Peyer's patch (tissue), 4 donors: ENCODE measurements around the gene DDX3Y. TPM values are rescaled to one million over a fixed set of nuclear protein-coding genes. Genes with fewer than 3 reads are reported as not detected.

Experiments
- DNase-seq, 3 donors: peaks; one replicate each; pipeline ENCODE4 v3.0.0-alpha.2; 2017 to 2019
- H3K27ac ChIP-seq, 4 donors: fragments of 200-600 bp; sonication (generic); one replicate each; pipeline ENCODE4 v1.5.1; 2016 to 2019
- H3K27me3 ChIP-seq, 2 donors: fragments of 200-600 bp; sonication (generic); one replicate each; pipeline ENCODE4 v1.5.1; 2019
- H3K36me3 ChIP-seq, 3 donors: fragments of 200-600 bp; sonication (generic); one replicate each; pipeline ENCODE4 v1.5.1; 2016 to 2019
- H3K4me1 ChIP-seq, 4 donors: fragments of 200-600 bp; sonication (generic); one replicate each; pipeline ENCODE4 v1.5.1; 2016 to 2019
- H3K4me3 ChIP-seq, 4 donors: fragments of 200-600 bp; sonication (generic); 1 replicate in 3 of 4; 2 replicates in 1 of 4; pipeline ENCODE4 v1.5.1; 2016 to 2019; ENCODE audit warnings: mild to moderate bottlenecking in 1 of 4
- H3K9me3 ChIP-seq, 4 donors: fragments of 200-600 bp; sonication (generic); one replicate each; pipeline ENCODE4 v1.5.1; 2016 to 2019; ENCODE audit warnings: mild to moderate bottlenecking in 1 of 4
- POLR2A ChIP-seq, 2 donors: fragments of 450-650 bp; IDR thresholded peaks; one replicate each; pipeline ENCODE4 v1.5.1; 2017; ENCODE audit warnings: antibody characterized with exemption in 2 of 2, mild to moderate bottlenecking in 2 of 2, moderate library complexity in 2 of 2
- total RNA-seq, 4 donors: library from RNA; depleted of rRNA; stranded (reverse); fragments of >200 nt; gene quantifications; one replicate each; pipeline ENCODE4 v1.1.0, GENCODE V29; 2016
- TF ChIP-seq, protein P1 (sequence below), 6 experiments: fragments of 450-650 bp in 4 of 6; fragments of 200-600 bp in 2 of 6; sonication (generic) in 1 of 6; IDR thresholded peaks; one replicate each; pipeline ENCODE4 v1.5.1; 2017 to 2019; ENCODE audit warnings: antibody characterized with exemption in 6 of 6, mild to moderate bottlenecking in 3 of 6, moderate library complexity in 1 of 6

The DDX3Y gene
- total RNA-seq, 4 donors from 2014 or later = 34.9 to 67.4 TPM; not detected in 2

DNA sequence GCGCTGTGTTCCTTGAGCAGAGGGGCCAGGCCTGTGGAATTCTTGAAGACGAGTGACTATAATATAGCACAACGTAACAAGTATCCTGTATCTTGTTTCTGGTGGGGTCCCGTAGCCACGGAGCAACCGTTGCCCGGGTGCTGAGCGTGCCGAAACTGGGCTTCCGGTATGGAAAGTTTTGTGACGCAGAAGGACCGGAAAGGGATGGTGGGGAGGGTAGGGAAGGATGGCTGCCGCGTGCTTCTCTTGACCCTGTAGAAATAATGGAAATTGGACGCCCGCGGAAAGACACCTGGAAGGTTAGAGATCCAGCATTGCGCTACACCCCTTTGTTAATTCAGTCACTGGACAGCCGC, 827 bp downstream of the DDX3Y start:
- Histone ChIP-seq H3K4me3 (peak overlapping the region in 2 of 4 donors; percentile 62 to 71), H3K9me3 (no peaks in the 10 kb centered on the region)
- peak in 1 of 3 donors; percentile 67 for DNase-seq

DNA sequence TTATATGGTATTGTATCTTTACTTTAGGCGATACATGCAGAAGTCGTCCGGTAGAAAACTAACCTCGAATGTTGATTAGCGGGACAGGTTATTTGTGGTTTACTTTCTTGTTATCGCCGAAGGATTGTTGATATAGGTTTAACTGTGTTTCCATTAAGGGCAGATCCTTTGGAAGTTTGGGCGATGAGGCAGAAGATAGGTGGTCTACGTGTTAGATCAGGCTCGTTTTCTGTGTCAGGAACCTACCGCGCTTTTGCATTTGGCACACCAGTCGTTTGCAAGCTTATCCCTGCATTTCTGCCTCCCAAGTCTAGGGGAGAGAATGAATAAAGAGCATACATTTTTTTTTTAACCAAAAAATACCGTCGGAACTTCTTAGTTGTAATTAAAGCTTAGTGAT, 1.2 kb downstream of the DDX3Y start:
- peak overlapping the region in 2 of 4 donors; percentile 62 to 71 for H3K4me3 ChIP-seq
- TF ChIP-seq, protein P1, sequence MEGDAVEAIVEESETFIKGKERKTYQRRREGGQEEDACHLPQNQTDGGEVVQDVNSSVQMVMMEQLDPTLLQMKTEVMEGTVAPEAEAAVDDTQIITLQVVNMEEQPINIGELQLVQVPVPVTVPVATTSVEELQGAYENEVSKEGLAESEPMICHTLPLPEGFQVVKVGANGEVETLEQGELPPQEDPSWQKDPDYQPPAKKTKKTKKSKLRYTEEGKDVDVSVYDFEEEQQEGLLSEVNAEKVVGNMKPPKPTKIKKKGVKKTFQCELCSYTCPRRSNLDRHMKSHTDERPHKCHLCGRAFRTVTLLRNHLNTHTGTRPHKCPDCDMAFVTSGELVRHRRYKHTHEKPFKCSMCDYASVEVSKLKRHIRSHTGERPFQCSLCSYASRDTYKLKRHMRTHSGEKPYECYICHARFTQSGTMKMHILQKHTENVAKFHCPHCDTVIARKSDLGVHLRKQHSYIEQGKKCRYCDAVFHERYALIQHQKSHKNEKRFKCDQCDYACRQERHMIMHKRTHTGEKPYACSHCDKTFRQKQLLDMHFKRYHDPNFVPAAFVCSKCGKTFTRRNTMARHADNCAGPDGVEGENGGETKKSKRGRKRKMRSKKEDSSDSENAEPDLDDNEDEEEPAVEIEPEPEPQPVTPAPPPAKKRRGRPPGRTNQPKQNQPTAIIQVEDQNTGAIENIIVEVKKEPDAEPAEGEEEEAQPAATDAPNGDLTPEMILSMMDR (IDR thresholded peaks at IDR 0.05) = no peak
- no peak for TF ChIP-seq POLR2A (IDR thresholded peaks at IDR 0.05)
- peak overlapping the region in 2 of 4 donors; percentile 94 to 96 for H3K27ac ChIP-seq
- H3K36me3 ChIP-seq = no peaks in the 10 kb centered on the region
- DNase-seq = no peak
- no peaks in the 10 kb centered on the region for H3K27me3 ChIP-seq
- no peaks in the 10 kb centered on the region for H3K4me1 ChIP-seq
- H3K9me3 ChIP-seq = no peaks in the 10 kb centered on the region

More for the DNA sequence above, 827 bp downstream of the DDX3Y start:
- no peak for TF ChIP-seq POLR2A (IDR thresholded peaks at IDR 0.05)
- TF ChIP-seq, protein P1 (IDR thresholded peaks at IDR 0.05) = no peak
- H3K4me1 ChIP-seq = no peaks in the 10 kb centered on the region
- peak overlapping the region in 2 of 4 donors; percentile 94 to 96 for H3K27ac ChIP-seq
- H3K27me3 ChIP-seq = no peaks in the 10 kb centered on the region
- no peaks in the 10 kb centered on the region for H3K36me3 ChIP-seq

DNA sequence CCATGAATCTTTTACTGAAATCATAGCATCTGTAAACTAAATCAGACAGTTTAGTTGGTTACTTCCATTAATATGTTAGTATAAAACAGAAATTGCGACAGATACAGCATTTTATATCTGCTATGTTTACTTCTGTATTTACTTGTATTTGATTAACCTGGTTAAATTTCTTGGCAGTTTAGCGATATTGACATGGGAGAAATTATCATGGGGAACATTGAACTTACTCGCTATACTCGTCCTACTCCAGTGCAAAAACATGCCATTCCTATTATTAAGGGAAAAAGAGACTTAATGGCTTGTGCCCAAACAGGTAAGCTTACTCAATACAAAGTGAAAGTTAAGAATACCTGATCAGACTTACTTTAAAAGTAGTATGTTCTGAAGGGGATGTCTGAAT, 8.9 kb downstream of the DDX3Y start:
- H3K4me1 ChIP-seq = no peaks in the 10 kb centered on the region
- TF ChIP-seq, protein P1 (IDR thresholded peaks at IDR 0.05) = no peak
- TF ChIP-seq POLR2A (IDR thresholded peaks at IDR 0.05) = no peak

DNA sequence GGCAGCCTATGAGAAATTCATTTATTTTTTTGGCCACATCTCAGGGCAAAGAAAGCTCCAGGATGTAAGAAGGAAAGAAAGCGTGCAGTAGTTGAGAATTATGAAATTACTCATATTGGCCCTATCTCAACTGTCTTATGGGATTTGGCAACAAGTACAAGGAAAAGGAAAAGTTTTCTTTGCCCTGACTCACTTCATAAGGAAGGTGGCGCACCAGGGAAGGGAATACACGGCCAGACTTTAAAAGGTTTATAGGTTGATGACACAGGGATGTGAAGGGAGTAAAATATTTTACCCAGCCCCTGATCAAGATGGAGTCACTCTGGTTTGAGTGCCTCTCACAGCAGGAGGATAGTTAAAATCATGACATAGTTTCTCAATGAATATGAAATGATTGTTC, 23.4 kb downstream of the DDX3Y start:
- no peaks in the 10 kb centered on the region for H3K27me3 ChIP-seq
- no peak for DNase-seq
- TF ChIP-seq, protein P1 (IDR thresholded peaks at IDR 0.05) = peak in 2 of 6 experiments; percentile 13 to 19
- no peak for TF ChIP-seq POLR2A (IDR thresholded peaks at IDR 0.05)

More for the DNA sequence above, 8.9 kb downstream of the DDX3Y start:
- H3K9me3 ChIP-seq = no peaks in the 10 kb centered on the region
- no peak overlapping the region for H3K4me3 ChIP-seq
- H3K27me3 ChIP-seq = no peaks in the 10 kb centered on the region
- no peak for DNase-seq
- H3K36me3 ChIP-seq = peaks cover 0 to 68% (median 0%) of the 10 kb centered on the region in 3 donors
- no peak overlapping the region for H3K27ac ChIP-seq

DNA sequence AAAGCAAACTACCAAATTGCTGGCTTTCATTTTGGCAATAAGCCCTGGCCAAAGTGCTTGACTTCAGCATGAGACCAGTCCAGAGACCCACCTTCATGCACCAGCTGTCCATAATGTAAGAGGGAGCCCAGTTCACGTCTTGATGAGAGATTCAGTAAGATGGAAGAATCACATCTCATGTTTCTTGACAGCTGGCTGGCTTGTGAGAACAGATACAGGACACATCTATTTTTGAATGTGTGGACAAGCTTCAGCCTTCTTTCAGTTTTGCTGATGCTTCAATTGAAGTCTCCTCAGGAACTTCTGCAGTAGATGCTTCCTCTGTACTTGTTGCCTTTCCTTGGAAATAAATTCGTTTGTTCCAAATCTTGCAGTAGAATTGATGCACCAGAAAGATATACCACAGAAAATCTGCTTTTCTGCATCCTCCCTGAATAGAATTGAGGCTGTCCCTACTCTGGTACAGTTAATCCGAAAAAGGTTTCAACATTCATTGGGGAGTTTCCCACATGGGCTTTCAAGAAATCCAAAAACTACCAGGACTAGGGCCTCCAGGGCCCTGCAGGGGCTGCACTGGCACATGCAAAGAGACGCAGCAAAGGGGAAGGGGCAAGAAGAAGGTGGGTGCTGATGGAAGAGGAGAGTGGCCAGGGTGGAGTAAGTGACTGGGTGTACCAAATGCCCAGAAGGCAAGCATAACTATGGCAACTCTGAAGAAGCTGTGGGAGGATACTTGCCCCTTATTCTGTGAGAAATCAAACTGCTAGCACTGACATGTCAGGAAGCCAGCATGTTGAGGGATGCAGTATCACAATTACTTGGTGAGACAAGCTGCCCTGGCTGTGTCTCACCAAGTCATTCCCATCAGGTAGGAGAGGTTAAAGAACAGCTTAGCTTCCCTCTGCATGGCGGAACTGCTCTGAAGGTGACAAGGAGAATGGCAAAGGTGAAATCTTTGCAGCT, 37.3 kb downstream of the DDX3Y start:
- Histone ChIP-seq H3K4me3 (no peak overlapping the region), H3K9me3 (no peaks in the 10 kb centered on the region), H3K27ac (no peak overlapping the region), H3K27me3 (no peaks in the 10 kb centered on the region), H3K36me3 (no peaks in the 10 kb centered on the region), H3K4me1 (no peaks in the 10 kb centered on the region)
- no peak for TF ChIP-seq POLR2A (IDR thresholded peaks at IDR 0.05)
- TF ChIP-seq, protein P1 (IDR thresholded peaks at IDR 0.05) = no peak
- no peak for DNase-seq

More for the DNA sequence above, 23.4 kb downstream of the DDX3Y start:
- Histone ChIP-seq H3K36me3 (no peaks in the 10 kb centered on the region), H3K4me1 (no peaks in the 10 kb centered on the region), H3K4me3 (no peak overlapping the region), H3K27ac (no peak overlapping the region), H3K9me3 (no peaks in the 10 kb centered on the region)

Other genes starting within 250 kb of the DDX3Y start
- 10 to 100 TPM in 1 of 4 donors, 1 to 10 TPM in 1, not detected in 2; 6.8 to 11.1 TPM for gene USP9Y, start 203.6 kb upstream of the DDX3Y start, total RNA-seq